ENCODE results near the gene IL10.
"Not testable (repeated sequence)": the region's sequence is repeated elsewhere in the genome, so short reads cannot be mapped to it uniquely, and the experiment has no call there.

- TF ChIP-seq CTCF, POLR2A, POLR2AphosphoS5, EP300 (IDR thresholded peaks at IDR 0.05): not testable (repeated sequence)
These were observed 6.6 kb upstream of the IL10 start for GRCh38 chr1:206778911-206779310.

Measured in stomach (tissue), 4 donors.